ENCODE measurements around the gene MSGN1. TPM values are rescaled to one million over a fixed set of nuclear protein-coding genes. Genes with fewer than 3 reads are reported as not detected.

Gene MSGN1
- total RNA-seq, 1 experiment from 2014 or later, result not detected

GRCh38 chr2:17813010-17813741, 3.1 kb upstream of the MSGN1 start:
- BruUV-seq (replicated peaks), result TSS peak; percentile 30
- H3K36me3 Mint-ChIP-seq (ENCODE audit: insufficient read depth, unreplicated experiment), result peaks cover 7% of the 10 kb centered on the region
- H3K4me1 Mint-ChIP-seq (ENCODE audit: insufficient read depth, unreplicated experiment), result peaks cover 39% of the 10 kb centered on the region
- peak; percentile 80 for DNase-seq (ENCODE audit: unreplicated experiment)
- ChIA-PET CTCF (interaction anchor here (0.6 to 3.0 kb wide), 8 partner anchors 17 to 1146 kb away, joined by 3 to 12 read pairs (median 4); no protein-coding TSS in a partner anchor), POLR2A (interaction anchor here (0.6 to 6.9 kb wide), 9 partner anchors 10 to 1677 kb away, joined by 3 to 136 read pairs (median 4); partner anchors contain the start of genes GEN1 and SMC6)
- H3K27ac Mint-ChIP-seq (ENCODE audit: low read depth, unreplicated experiment), result peak overlapping the region; percentile 73
- intact Hi-C loops (cut with micrococcal nuclease), result no loop called here
- H3K9me3 Mint-ChIP-seq (ENCODE audit: unreplicated experiment), result no peaks in the 10 kb centered on the region
- H3K27me3 Mint-ChIP-seq (ENCODE audit: insufficient read depth, unreplicated experiment), result no peaks in the 10 kb centered on the region
- no peak for TF ChIP-seq CTCF (IDR thresholded peaks at IDR 0.05; ENCODE audit: unreplicated experiment)
- no peak overlapping the region for H3K4me3 Mint-ChIP-seq (ENCODE audit: unreplicated experiment)

- Mint-ChIP-seq H3K27ac (ENCODE audit: low read depth, unreplicated experiment) (peak overlapping the region; percentile 73), H3K9me3 (ENCODE audit: unreplicated experiment) (no peaks in the 10 kb centered on the region), H3K36me3 (ENCODE audit: insufficient read depth, unreplicated experiment) (peaks cover 7% of the 10 kb centered on the region), H3K4me1 (ENCODE audit: insufficient read depth, unreplicated experiment) (peaks cover 39% of the 10 kb centered on the region), H3K27me3 (ENCODE audit: insufficient read depth, unreplicated experiment) (no peaks in the 10 kb centered on the region), H3K4me3 (ENCODE audit: unreplicated experiment) (no peak overlapping the region)
- ChIA-PET CTCF (interaction anchor here (0.6 to 3.0 kb wide), 7 partner anchors 16 to 1147 kb away, joined by 3 to 12 read pairs (median 4); partner anchors contain the start of genes GEN1 and SMC6), POLR2A (interaction anchor here (0.6 to 6.9 kb wide), 9 partner anchors 14 to 1677 kb away, joined by 3 to 136 read pairs (median 6); partner anchors contain the start of genes GEN1 and SMC6)
- no peak for TF ChIP-seq CTCF (IDR thresholded peaks at IDR 0.05; ENCODE audit: unreplicated experiment)
- intact Hi-C loops (cut with micrococcal nuclease), result no loop called here
- DNase-seq (ENCODE audit: unreplicated experiment), result no peak
- no TSS peak for BruUV-seq (replicated peaks)
These were observed 2.4 kb upstream of the MSGN1 start for GRCh38 chr2:17813742-17814473.

GRCh38 chr2:17814601-17815000, 1.7 kb upstream of the MSGN1 start:
- POLR2A ChIA-PET, result interaction anchor here (1.3 to 6.9 kb wide), 5 partner anchors 16 to 59 kb away, joined by 3 to 136 read pairs (median 11); partner anchors contain the start of genes GEN1 and SMC6
- Mint-ChIP-seq H3K4me1 (ENCODE audit: insufficient read depth, unreplicated experiment) (peaks cover 39% of the 10 kb centered on the region), H3K27ac (ENCODE audit: low read depth, unreplicated experiment) (peak overlapping the region; percentile 73), H3K27me3 (ENCODE audit: insufficient read depth, unreplicated experiment) (no peaks in the 10 kb centered on the region), H3K9me3 (ENCODE audit: unreplicated experiment) (no peaks in the 10 kb centered on the region), H3K4me3 (ENCODE audit: unreplicated experiment) (no peak overlapping the region), H3K36me3 (ENCODE audit: insufficient read depth, unreplicated experiment) (peaks cover 7% of the 10 kb centered on the region)
- BruUV-seq (replicated peaks), result no TSS peak
- DNase-seq (ENCODE audit: unreplicated experiment), result peak; percentile 42
- intact Hi-C loops (cut with micrococcal nuclease), result no loop called here
- CTCF ChIA-PET, result interaction anchor here (0.6 to 3.3 kb wide), 5 partner anchors 17 to 61 kb away, joined by 3 to 26 read pairs (median 8); partner anchors contain the start of genes GEN1 and SMC6
- no peak for TF ChIP-seq CTCF (IDR thresholded peaks at IDR 0.05; ENCODE audit: unreplicated experiment)

Data from MCF 10A (cell line).